ENCODE data around the gene OSBPL5. TPM values are rescaled to one million over a fixed set of nuclear protein-coding genes. Genes with fewer than 3 reads are reported as not detected.

Gene OSBPL5
- total RNA-seq, 2 donors from 2014 or later = 34.0 to 69.5 TPM

- no peak overlapping the region for H3K4me3 ChIP-seq
- no peak overlapping the region for H3K27ac ChIP-seq
- H3K36me3 ChIP-seq = no peaks in the 10 kb centered on the region
- H3K9ac ChIP-seq (ENCODE audit: low read depth in 2 of 2, low read length in 2 of 2) = no peak overlapping the region
- H3K4me1 ChIP-seq = no peaks in the 10 kb centered on the region
- H3K27me3 ChIP-seq = no peaks in the 10 kb centered on the region
- intact Hi-C loops (cut with DNase I) = no loop called here
- TF ChIP-seq, protein P1, sequence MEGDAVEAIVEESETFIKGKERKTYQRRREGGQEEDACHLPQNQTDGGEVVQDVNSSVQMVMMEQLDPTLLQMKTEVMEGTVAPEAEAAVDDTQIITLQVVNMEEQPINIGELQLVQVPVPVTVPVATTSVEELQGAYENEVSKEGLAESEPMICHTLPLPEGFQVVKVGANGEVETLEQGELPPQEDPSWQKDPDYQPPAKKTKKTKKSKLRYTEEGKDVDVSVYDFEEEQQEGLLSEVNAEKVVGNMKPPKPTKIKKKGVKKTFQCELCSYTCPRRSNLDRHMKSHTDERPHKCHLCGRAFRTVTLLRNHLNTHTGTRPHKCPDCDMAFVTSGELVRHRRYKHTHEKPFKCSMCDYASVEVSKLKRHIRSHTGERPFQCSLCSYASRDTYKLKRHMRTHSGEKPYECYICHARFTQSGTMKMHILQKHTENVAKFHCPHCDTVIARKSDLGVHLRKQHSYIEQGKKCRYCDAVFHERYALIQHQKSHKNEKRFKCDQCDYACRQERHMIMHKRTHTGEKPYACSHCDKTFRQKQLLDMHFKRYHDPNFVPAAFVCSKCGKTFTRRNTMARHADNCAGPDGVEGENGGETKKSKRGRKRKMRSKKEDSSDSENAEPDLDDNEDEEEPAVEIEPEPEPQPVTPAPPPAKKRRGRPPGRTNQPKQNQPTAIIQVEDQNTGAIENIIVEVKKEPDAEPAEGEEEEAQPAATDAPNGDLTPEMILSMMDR (IDR thresholded peaks at IDR 0.05) = no peak
- DNase-seq = no peak
- H3K9me3 ChIP-seq = no peaks in the 10 kb centered on the region
Measured at GRCh38 chr11:3099178-3099577, 65.9 kb downstream of the OSBPL5 start.

DNA sequence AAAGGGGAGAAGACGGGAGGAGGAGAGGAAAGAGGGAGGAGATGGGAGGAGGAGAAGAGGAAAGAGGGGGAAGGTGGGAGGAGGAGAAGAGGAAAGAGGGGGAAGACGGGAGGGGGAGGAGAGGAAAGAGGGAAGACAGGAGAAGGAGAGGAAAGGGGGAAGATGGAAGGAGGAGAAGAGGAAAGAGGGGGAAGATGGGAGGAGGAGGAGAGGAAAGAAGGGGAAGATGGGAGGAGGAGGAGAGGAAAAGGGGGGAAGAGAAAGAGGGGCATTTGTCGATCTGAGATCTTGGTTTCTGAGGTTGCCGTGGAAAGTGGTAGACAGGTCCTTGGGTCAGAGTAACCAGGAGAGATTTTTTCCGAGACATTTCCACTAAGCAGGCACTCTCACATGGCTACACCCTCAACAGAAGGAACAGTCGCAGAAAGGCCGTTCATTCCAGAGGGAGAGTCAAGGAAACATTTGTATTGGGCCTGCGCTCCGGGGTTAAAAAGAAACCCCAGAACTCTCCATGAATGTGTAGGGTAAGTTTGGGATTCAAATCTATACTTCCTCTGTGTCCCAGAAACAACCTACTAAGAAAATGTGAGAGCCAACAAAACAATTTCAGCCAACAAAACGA lies 68.1 kb downstream of the OSBPL5 start:
- DNase-seq = no peak
- no peaks in the 10 kb centered on the region for H3K27me3 ChIP-seq
- H3K27ac ChIP-seq = no peak overlapping the region
- intact Hi-C loops (cut with DNase I) = no loop called here
- H3K4me1 ChIP-seq = peaks cover under 1% of the 10 kb centered on the region
- H3K4me3 ChIP-seq = no peak overlapping the region
- no peaks in the 10 kb centered on the region for H3K36me3 ChIP-seq
- no peaks in the 10 kb centered on the region for H3K9me3 ChIP-seq
- TF ChIP-seq, protein P1 (IDR thresholded peaks at IDR 0.05) = no peak
- H3K9ac ChIP-seq (ENCODE audit: low read depth in 2 of 2, low read length in 2 of 2) = no peak overlapping the region

DNA sequence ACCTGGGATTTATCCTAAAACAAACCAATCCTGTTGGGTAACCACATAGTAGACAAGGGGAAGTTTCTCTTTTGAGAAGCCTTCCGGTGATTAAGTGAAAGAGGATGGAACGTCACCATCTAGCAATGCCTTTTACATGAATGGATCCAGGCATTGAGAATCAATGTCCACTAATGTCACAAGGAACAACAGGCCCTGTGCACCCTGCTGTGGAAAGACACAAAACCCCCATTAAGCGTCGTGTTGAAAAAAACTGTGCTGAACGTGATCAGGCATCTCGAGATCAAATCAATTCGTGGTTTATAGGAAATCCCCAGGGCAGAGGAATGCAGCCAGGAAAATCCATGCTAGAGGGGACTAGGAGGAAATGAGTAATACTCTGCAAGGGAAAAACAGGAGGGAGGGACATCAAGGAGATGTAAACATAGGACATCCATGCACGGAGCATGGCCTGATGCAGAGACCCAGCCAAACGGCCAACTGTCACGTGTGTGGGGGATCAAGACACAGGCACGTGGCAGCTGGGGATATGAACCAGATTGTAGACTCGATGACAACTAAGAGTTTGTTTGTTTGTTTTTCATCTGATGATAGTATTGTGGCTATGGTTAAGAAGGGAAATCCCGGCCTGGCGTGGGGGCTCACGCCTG lies 69.3 kb downstream of the OSBPL5 start:
- intact Hi-C loops (cut with DNase I) = no loop called here
- peak overlapping the region; percentile 23 for H3K27ac ChIP-seq
- TF ChIP-seq, protein P1 (IDR thresholded peaks at IDR 0.05) = no peak
- peaks cover 6% of the 10 kb centered on the region for H3K4me1 ChIP-seq
- H3K36me3 ChIP-seq = no peaks in the 10 kb centered on the region
- no peak for DNase-seq
- H3K9me3 ChIP-seq = no peaks in the 10 kb centered on the region
- H3K27me3 ChIP-seq = no peaks in the 10 kb centered on the region
- no peak overlapping the region for H3K9ac ChIP-seq (ENCODE audit: low read depth in 2 of 2, low read length in 2 of 2)
- no peak overlapping the region for H3K4me3 ChIP-seq

- Histone ChIP-seq H3K9ac (ENCODE audit: low read depth in 2 of 2, low read length in 2 of 2) (no peak overlapping the region), H3K4me1 (peaks cover 6% of the 10 kb centered on the region)
Measured at GRCh38 chr11:3094223-3094824, 70.8 kb downstream of the OSBPL5 start.

More at GRCh38 chr11:3094223-3094824, 70.8 kb downstream of the OSBPL5 start:
- no peaks in the 10 kb centered on the region for H3K9me3 ChIP-seq
- no peak overlapping the region for H3K4me3 ChIP-seq
- DNase-seq = no peak
- no peaks in the 10 kb centered on the region for H3K27me3 ChIP-seq
- TF ChIP-seq, protein P1 (IDR thresholded peaks at IDR 0.05) = no peak
- intact Hi-C loops (cut with DNase I) = loop anchor here (5.0 kb wide), 1 partner anchor 123 kb away; the partner anchor contains the start of gene MRGPRG
- no peak overlapping the region for H3K27ac ChIP-seq
- no peaks in the 10 kb centered on the region for H3K36me3 ChIP-seq

Data from colonic mucosa (tissue), 4 donors.